Nephron progenitor cell (in vitro differentiated cells): ENCODE data around the gene FLT4.
A peak's percentile ranks its signal among the peaks of the same experiment; 100 is the strongest.

ENCODE experiments used
- DNase-seq: peaks from one replicate; pipeline ENCODE4 v3.0.0; 2021
- H3K27ac Mint-ChIP-seq: 2 replicates; pipeline ENCODE4 v1.8.0; 2021; ENCODE audit warnings: mild to moderate bottlenecking, moderate library complexity, mixed read lengths
- H3K27me3 Mint-ChIP-seq: 2 replicates; pipeline ENCODE4 v1.8.0; 2021; ENCODE audit warnings: mild to moderate bottlenecking, low read depth, mixed read lengths; ENCODE audit not compliant: poor library complexity
- H3K36me3 Mint-ChIP-seq: 2 replicates; pipeline ENCODE4 v1.8.0; 2021; ENCODE audit warnings: low read depth, mixed read lengths
- H3K4me1 Mint-ChIP-seq: 2 replicates; pipeline ENCODE4 v1.8.0; 2021; ENCODE audit warnings: mixed read lengths
- H3K4me3 Mint-ChIP-seq: 2 replicates; pipeline ENCODE4 v1.8.0; 2021; ENCODE audit warnings: mild to moderate bottlenecking, moderate library complexity, mixed read lengths
- H3K9me3 Mint-ChIP-seq: 2 replicates; pipeline ENCODE4 v1.8.0; 2021; ENCODE audit warnings: mild to moderate bottlenecking, moderate library complexity, mixed read lengths
- CTCF ChIP-seq: fragments of 200-600 bp; sonication (generic); IDR thresholded peaks from 2 replicates; pipeline ENCODE4 v1.5.0; 2021; ENCODE audit warnings: antibody characterized with exemption

Gene FLT4

DNA sequence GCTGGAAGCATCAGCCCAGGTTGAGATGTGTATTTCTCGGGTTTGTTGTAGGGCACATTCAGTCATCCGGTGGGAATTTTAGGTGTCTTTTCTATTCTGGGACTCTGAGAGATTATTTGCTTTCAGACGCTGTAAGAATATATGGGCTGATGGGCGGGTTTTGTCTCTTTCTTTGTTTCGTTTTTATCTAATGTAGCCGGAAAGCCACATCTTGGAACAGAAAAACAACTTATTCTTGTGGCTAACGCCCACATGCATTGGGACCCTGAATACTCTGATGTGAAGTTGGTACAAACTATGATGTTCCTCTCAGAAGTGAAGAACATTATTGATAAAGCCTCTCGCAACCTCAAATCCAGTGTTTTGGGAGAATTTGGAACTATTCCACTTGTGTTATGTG is 80.5 kb downstream of the FLT4 start:
- no peak overlapping the region for H3K4me3 Mint-ChIP-seq
- no peaks in the 10 kb centered on the region for H3K4me1 Mint-ChIP-seq
- DNase-seq = no peak
- no peaks in the 10 kb centered on the region for H3K9me3 Mint-ChIP-seq
- peaks cover 87% of the 10 kb centered on the region for H3K36me3 Mint-ChIP-seq
- no peak overlapping the region for H3K27ac Mint-ChIP-seq
- no peak for TF ChIP-seq CTCF
- H3K27me3 Mint-ChIP-seq = no peaks in the 10 kb centered on the region

DNA sequence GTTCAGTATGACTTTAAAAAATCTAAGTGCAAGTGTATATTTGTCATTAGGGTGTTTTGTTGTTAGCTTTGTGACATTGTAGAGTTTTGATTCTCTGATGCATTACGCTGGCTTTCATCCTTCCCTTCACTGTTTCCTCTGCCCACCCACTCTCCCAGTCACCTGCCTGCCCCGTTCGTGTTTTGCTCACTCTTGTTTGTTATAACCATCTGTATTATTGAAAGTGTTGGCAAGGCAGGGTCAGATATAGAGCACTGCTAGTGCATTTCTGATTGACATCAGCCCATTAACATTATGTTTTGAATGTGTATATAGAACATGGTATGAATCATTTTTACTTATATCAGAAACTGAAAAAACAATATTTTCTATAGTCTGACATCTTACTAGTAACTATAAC is 85.4 kb downstream of the FLT4 start:
- H3K9me3 Mint-ChIP-seq = peaks cover 6% of the 10 kb centered on the region
- peak overlapping the region; percentile 1 for H3K27ac Mint-ChIP-seq
- no peak for TF ChIP-seq CTCF
- DNase-seq = no peak
- H3K27me3 Mint-ChIP-seq = no peaks in the 10 kb centered on the region
- peaks cover 92% of the 10 kb centered on the region for H3K36me3 Mint-ChIP-seq
- H3K4me3 Mint-ChIP-seq = no peak overlapping the region
- no peaks in the 10 kb centered on the region for H3K4me1 Mint-ChIP-seq

- Mint-ChIP-seq H3K4me3 (no peak overlapping the region), H3K27ac (peak overlapping the region; percentile 90), H3K27me3 (no peaks in the 10 kb centered on the region), H3K4me1 (peaks cover 6% of the 10 kb centered on the region), H3K9me3 (peaks cover 6% of the 10 kb centered on the region), H3K36me3 (peaks cover 91% of the 10 kb centered on the region)
- no peak for DNase-seq
- TF ChIP-seq CTCF = no peak
Observed at GRCh38 chr5:180558232-180558631, 91.2 kb downstream of the FLT4 start.

GRCh38 chr5:180557217-180557809 is 92.1 kb downstream of the FLT4 start:
- no peak for TF ChIP-seq CTCF
- no peak for DNase-seq
- no peak overlapping the region for H3K27ac Mint-ChIP-seq
- peaks cover 6% of the 10 kb centered on the region for H3K9me3 Mint-ChIP-seq
- H3K36me3 Mint-ChIP-seq = peaks cover 95% of the 10 kb centered on the region
- H3K27me3 Mint-ChIP-seq = no peaks in the 10 kb centered on the region
- no peak overlapping the region for H3K4me3 Mint-ChIP-seq
- peaks cover 6% of the 10 kb centered on the region for H3K4me1 Mint-ChIP-seq

DNA sequence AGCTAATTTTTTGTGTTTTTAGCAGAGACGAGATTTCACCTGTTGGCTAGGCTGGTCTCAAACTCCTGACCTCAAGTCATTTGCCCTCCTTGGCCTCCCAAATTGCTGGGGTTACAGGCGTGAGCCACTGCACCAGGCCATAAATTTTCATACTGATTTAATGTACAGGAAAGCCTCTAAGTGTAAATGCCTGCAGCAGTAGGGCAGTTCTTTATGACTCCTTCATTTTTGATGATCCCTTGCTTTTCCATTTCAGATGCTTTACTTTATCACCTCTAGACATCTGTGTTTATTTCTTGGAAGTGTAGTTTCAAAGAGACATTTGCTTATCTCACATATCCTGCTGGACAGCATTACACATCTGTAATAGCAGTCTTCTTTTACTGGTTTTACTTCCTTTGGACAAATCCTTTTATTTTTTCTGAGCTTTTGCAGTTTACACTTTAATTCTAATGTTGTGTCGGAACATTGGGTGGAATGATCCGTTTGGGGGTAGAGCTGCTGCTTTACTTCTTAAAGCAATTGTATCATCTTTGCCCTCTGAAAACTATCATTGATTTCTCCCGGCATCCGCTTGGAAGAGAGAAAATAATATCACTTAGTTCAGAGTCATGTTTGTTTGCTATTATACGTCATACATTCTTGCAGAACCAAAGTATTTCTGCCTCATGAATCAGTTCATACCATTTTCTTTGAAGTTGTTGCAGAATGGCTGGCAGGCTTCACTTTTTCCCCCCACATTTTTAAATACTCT is 94.1 kb downstream of the FLT4 start:
- no peaks in the 10 kb centered on the region for H3K9me3 Mint-ChIP-seq
- no peaks in the 10 kb centered on the region for H3K27me3 Mint-ChIP-seq
- peaks cover 6% of the 10 kb centered on the region for H3K4me1 Mint-ChIP-seq
- H3K36me3 Mint-ChIP-seq = peaks cover 95% of the 10 kb centered on the region
- TF ChIP-seq CTCF = no peak
- H3K4me3 Mint-ChIP-seq = no peak overlapping the region
- DNase-seq = no peak
- H3K27ac Mint-ChIP-seq = no peak overlapping the region

DNA sequence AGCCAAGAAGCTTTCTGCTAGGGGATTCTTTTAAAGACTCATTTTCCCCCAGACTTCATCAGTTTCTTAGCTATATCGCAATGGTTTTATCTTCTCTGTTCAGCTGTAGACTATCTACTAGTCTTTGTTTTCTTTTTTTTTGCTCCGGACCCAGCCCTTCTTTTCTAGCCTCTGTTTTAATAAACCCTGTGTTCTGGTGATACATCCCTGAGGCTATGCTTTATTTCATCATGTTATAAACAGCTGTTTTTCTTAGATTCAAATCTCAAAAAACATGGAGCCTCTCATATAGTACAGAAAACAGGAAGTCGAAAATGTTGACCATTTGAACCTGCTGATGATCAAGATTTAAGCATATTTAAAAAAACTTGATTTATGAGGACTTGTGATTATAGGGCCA is 95.9 kb downstream of the FLT4 start:
- Mint-ChIP-seq H3K27me3 (no peaks in the 10 kb centered on the region), H3K4me3 (no peak overlapping the region), H3K27ac (no peak overlapping the region), H3K36me3 (peaks cover 95% of the 10 kb centered on the region), H3K4me1 (peaks cover 6% of the 10 kb centered on the region), H3K9me3 (no peaks in the 10 kb centered on the region)
- no peak for TF ChIP-seq CTCF
- no peak for DNase-seq
